HepG2 (cell line): ENCODE results near the gene CYP11A1. TPM values are rescaled to one million over a fixed set of nuclear protein-coding genes. Genes with fewer than 3 reads are reported as not detected.
A peak's percentile ranks its signal among the peaks of the same experiment; 100 is the strongest.

Experiments
- ADNP ChIP-seq: sonication (generic); formaldehyde crosslinking; IDR thresholded peaks from 2 replicates; pipeline ENCODE4 v1.4.0; 2020; ENCODE audit warnings: missing genetic modification reagents
- HDAC2 ChIP-seq: sonication (generic); formaldehyde crosslinking; IDR thresholded peaks from 2 replicates; pipeline ENCODE4 v1.4.0; 2020; ENCODE audit warnings: missing genetic modification reagents
- KMT2A ChIP-seq: sonication (generic); formaldehyde crosslinking; IDR thresholded peaks from 2 replicates; pipeline ENCODE4 v1.4.0; 2020; ENCODE audit warnings: missing genetic modification reagents
- MBNL3 ChIP-seq: fragments of 250-450 bp; sonication (Bioruptor Pico); conservative IDR thresholded peaks from 2 replicates; pipeline ENCODE4 v1.8.0; 2022; ENCODE audit warnings: mild to moderate bottlenecking, inconsistent platforms
- MTA3 ChIP-seq: sonication (generic); formaldehyde crosslinking; IDR thresholded peaks from 2 replicates; pipeline ENCODE4 v1.4.0; 2020; ENCODE audit warnings: missing genetic modification reagents
- PBX2 ChIP-seq: IDR thresholded peaks from 2 replicates; pipeline ENCODE4 v1.6.1; 2016; ENCODE audit warnings: control low read depth
- RAD21 ChIP-seq: fragments of 450-650 bp; formaldehyde crosslinking; IDR thresholded peaks from 2 replicates; pipeline ENCODE4 v1.5.0; 2020; ENCODE audit warnings: mild to moderate bottlenecking
- RBFOX2 ChIP-seq: fragments of 200-400 bp; formaldehyde crosslinking; IDR thresholded peaks from 2 replicates; pipeline ENCODE4 v1.6.1; 2017; ENCODE audit warnings: low read depth, mild to moderate bottlenecking, low read length
- SMAD9 ChIP-seq: sonication (generic); formaldehyde crosslinking; IDR thresholded peaks from 2 replicates; pipeline ENCODE4 v1.5.1; 2020; ENCODE audit warnings: mild to moderate bottlenecking, missing genetic modification reagents
- SRSF1 ChIP-seq: fragments of 200-400 bp; formaldehyde crosslinking; optimal IDR thresholded peaks from 2 replicates; pipeline ENCODE3; 2017; ENCODE audit warnings: mild to moderate bottlenecking, low read depth, low read length, moderate library complexity
- YEATS4 ChIP-seq: sonication (generic); formaldehyde crosslinking; IDR thresholded peaks from 2 replicates; pipeline ENCODE4 v1.4.0; 2020; ENCODE audit warnings: missing genetic modification reagents, borderline replicate concordance
- ZBED4 ChIP-seq: sonication (generic); formaldehyde crosslinking; IDR thresholded peaks from 2 replicates; pipeline ENCODE4 v1.4.0; 2020; ENCODE audit warnings: missing genetic modification reagents, borderline replicate concordance
- ZBTB1 ChIP-seq: sonication (generic); formaldehyde crosslinking; IDR thresholded peaks from 2 replicates; pipeline ENCODE4 v1.4.0; 2020; ENCODE audit warnings: missing genetic modification reagents, borderline replicate concordance
- ZNF180 ChIP-seq: sonication (generic); formaldehyde crosslinking; IDR thresholded peaks from 2 replicates; pipeline ENCODE4 v1.4.0; 2020; ENCODE audit warnings: low read depth, missing genetic modification reagents, borderline replicate concordance
- ZNF280B ChIP-seq: sonication (generic); formaldehyde crosslinking; IDR thresholded peaks from 2 replicates; pipeline ENCODE4 v1.5.0; 2020; ENCODE audit warnings: missing genetic modification reagents, mild to moderate bottlenecking, borderline replicate concordance
- ZNF34 ChIP-seq: sonication (generic); formaldehyde crosslinking; IDR thresholded peaks from 2 replicates; pipeline ENCODE4 v1.4.0; 2020; ENCODE audit warnings: mild to moderate bottlenecking, missing genetic modification reagents, borderline replicate concordance
- ZZZ3 ChIP-seq: sonication (generic); formaldehyde crosslinking; IDR thresholded peaks from 2 replicates; pipeline ENCODE4 v1.4.0; 2020; ENCODE audit warnings: missing genetic modification reagents, mild to moderate bottlenecking, borderline replicate concordance
- polyA plus RNA-seq, 8 experiments: library from polyadenylated mRNA; depleted of rRNA in 3 of 8; stranded (reverse) in 7 of 8; unstranded in 1 of 8; fragments of >200 nt; fragmentation: Illumina TruSeq in 4 of 8; extraction: Trizol in 4 of 8; gene quantifications; 2 replicates each; pipeline versions ENCODE4 v1.2.1 to v1.2.3, GENCODE V29; 2011 to 2016; ENCODE audit warnings: low read depth in 4 of 8, missing spikeins in 1 of 8, mixed read lengths in 1 of 8; ENCODE audit not compliant: insufficient read depth in 1 of 8
- total RNA-seq, 5 experiments: library from RNA; depleted of rRNA; stranded (reverse); fragments of >200 nt; fragmentation: Illumina TruSeq; extraction: Trizol; gene quantifications; 2 replicates each; pipeline ENCODE4 v1.2.3, GENCODE V29; 2016; ENCODE audit warnings: low read depth in 1 of 5
- TF ChIP-seq, protein P1 (sequence below): sonication (generic); formaldehyde crosslinking; IDR thresholded peaks from 2 replicates; pipeline ENCODE4 v1.8.0; 2022; ENCODE audit warnings: mild to moderate bottlenecking, missing genetic modification reagents
- TF ChIP-seq, protein P2 (sequence below): sonication (generic); formaldehyde crosslinking; IDR thresholded peaks from 2 replicates; pipeline ENCODE4 v1.8.0; 2023; ENCODE audit warnings: mild to moderate bottlenecking, missing genetic modification reagents

Gene CYP11A1
- total and polyA plus RNA-seq, 2 of the 13 experiments (the other 11 are each of a cell fraction or from before 2014, with no cell fraction given): 0.66 to 0.92 TPM

DNA sequence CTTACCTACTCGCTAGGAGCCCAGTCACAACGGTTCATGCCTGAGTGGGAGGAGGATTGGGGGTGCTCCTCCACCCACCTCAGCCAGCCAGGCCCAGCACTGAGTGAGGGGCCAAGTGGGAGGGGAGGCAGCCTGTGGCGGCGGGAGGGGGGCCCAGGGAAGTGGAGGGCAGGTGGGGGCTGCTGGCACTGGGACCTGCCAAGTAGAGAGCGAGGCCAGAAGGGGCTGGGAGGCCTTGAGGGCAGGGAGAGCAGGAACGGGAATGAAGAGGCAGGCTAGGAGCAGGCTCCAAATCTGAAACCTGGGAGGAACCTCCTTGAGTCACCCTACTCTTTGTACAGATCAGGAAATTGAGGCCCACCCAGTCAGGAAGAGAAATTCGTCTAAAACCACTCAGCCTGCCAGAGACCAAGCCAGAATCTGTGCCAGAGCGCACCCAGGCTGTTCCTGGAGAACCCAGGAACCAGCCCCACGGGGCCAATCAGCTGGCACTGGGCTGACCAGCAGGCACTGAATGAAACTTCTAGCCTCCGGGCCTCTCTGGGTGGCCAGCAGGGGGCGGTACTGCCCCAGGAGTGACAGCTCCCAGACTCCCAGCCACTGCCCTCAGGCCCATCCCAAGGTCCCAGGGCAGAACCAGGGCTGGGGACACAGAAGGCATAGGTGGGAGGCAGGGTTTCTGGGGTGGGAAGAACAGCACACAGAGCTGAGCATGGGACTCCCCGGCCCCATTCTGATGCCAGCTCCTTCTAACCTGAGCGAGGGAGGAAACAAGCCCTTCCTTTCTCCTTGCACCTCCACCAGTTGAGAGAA is 14.8 kb upstream of the CYP11A1 start (continued):
- TF ChIP-seq ZNF34 (CRISPR knock-in tag) (no peak), KMT2A (no peak), YEATS4 (CRISPR knock-in tag) (no peak; the same call in 1 of the 2 replicates), PBX2 (CRISPR knock-in tag) (no peak), RBFOX2 (no peak), SRSF1 (no peak), MTA3 (CRISPR knock-in tag) (no peak), ZZZ3 (CRISPR knock-in tag) (no peak), ADNP (CRISPR knock-in tag) (no peak), ZNF180 (CRISPR knock-in tag) (no peak), SMAD9 (no peak), ZNF280B (CRISPR knock-in tag) (0 out of 2 replicates have a peak, but pooled peaks have one; percentile 44), MBNL3 (CRISPR knock-in tag) (no peak), ZBTB1 (CRISPR knock-in tag) (no peak), ZBED4 (CRISPR knock-in tag) (peak; percentile 58; the same call in 1 of the 2 replicates), RAD21 (CRISPR knock-in tag) (peak; percentile 99), HDAC2 (CRISPR knock-in tag) (no peak)
- TF ChIP-seq, protein P1, sequence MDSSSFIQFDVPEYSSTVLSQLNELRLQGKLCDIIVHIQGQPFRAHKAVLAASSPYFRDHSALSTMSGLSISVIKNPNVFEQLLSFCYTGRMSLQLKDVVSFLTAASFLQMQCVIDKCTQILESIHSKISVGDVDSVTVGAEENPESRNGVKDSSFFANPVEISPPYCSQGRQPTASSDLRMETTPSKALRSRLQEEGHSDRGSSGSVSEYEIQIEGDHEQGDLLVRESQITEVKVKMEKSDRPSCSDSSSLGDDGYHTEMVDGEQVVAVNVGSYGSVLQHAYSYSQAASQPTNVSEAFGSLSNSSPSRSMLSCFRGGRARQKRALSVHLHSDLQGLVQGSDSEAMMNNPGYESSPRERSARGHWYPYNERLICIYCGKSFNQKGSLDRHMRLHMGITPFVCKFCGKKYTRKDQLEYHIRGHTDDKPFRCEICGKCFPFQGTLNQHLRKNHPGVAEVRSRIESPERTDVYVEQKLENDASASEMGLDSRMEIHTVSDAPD: no peak
- TF ChIP-seq, protein P2, sequence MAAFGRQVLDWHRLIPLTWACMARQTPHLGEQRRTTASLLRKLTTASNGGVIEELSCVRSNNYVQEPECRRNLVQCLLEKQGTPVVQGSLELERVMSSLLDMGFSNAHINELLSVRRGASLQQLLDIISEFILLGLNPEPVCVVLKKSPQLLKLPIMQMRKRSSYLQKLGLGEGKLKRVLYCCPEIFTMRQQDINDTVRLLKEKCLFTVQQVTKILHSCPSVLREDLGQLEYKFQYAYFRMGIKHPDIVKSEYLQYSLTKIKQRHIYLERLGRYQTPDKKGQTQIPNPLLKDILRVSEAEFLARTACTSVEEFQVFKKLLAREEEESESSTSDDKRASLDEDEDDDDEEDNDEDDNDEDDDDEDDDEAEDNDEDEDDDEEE: no peak
